Kidney epithelial cell (primary cell): ENCODE measurements around the gene FXR1. TPM values are rescaled to one million over a fixed set of nuclear protein-coding genes. Genes with fewer than 3 reads are reported as not detected.
A peak's percentile ranks its signal among the peaks of the same experiment; 100 is the strongest.

Experiments used
- DNase-seq: peaks from one replicate; pipeline ENCODE4 v3.0.0-alpha.2; 2010; ENCODE audit warnings: low read depth
- H3K27me3 ChIP-seq: 2 replicates; pipeline ENCODE4 v1.6.0; 2011; ENCODE audit warnings: low read length; ENCODE audit not compliant: control insufficient read depth, insufficient read depth
- H3K36me3 ChIP-seq: 2 replicates; pipeline ENCODE4 v1.5.1; 2011; ENCODE audit warnings: low read length; ENCODE audit not compliant: control insufficient read depth, insufficient read depth
- H3K4me3 ChIP-seq: 2 replicates; pipeline ENCODE4 v1.5.1; 2011; ENCODE audit warnings: low read depth, mild to moderate bottlenecking, control low read depth, low read length
- CTCF ChIP-seq: IDR thresholded peaks from 2 replicates; pipeline ENCODE4 v1.5.1; 2011; ENCODE audit warnings: mild to moderate bottlenecking, moderate library complexity, low read length, control low read depth, inconsistent platforms; ENCODE audit not compliant: insufficient read depth, poor library complexity, severe bottlenecking
- total RNA-seq: library from RNA; depleted of rRNA; stranded (reverse); fragments of >200 nt; gene quantifications from 2 replicates; pipeline ENCODE4 v1.2.3, GENCODE V29; 2015

FXR1 gene
- total RNA-seq, 1 donor from 2014 or later = 123 TPM

DNA sequence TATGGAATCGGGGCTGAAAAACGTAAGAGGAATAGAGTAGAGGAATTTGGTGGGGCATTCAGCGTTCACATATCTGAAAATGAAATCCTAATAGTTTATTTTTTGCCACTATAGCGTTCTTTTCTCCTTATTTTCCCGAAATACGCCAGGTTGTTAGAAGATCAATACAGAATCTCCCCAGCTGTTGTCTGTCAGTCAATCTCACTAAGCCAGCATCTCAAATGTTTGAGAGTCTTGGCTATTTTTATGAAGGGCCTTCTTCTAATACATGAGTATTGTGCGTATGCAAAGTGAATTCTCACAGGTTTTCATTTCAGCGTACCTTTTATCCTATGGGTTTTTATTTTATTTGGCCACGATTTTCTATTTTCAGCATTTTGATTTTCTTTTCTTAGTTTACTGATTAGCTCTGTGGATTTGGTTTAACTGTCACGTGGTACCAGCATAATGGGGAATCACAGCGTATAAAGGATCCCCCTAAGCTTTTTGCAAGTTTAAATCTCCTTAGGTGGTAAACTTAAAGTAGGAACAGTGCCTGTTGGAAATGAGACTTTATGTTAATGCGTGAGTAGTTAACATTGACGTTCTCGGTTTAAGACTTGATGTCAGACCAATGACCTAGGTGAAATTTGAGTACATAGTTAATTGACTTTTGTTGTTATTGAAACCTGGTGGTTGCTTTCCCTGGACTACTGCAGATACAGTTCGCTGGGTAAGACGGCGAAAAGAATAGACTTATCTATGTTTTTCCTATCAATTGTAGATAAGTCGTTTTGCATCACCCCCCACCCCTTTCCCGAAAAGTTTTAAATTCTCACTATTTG lies 1.3 kb downstream of the FXR1 start:
- Histone ChIP-seq H3K36me3 (no peaks in the 10 kb centered on the region), H3K4me3 (peak overlapping the region; percentile 86), H3K27me3 (no peaks in the 10 kb centered on the region)
- DNase-seq = no peak
- no peak for TF ChIP-seq CTCF

GRCh38 chr3:180918542-180918941 lies 6.1 kb downstream of the FXR1 start:
- no peaks in the 10 kb centered on the region for H3K36me3 ChIP-seq
- TF ChIP-seq CTCF = no peak
- H3K4me3 ChIP-seq = no peak overlapping the region
- H3K27me3 ChIP-seq = no peaks in the 10 kb centered on the region
- DNase-seq = no peak

GRCh38 chr3:180922242-180922641 lies 9.8 kb downstream of the FXR1 start:
- no peak for DNase-seq
- TF ChIP-seq CTCF = no peak
- Histone ChIP-seq H3K36me3 (no peaks in the 10 kb centered on the region), H3K27me3 (no peaks in the 10 kb centered on the region), H3K4me3 (no peak overlapping the region)

- Histone ChIP-seq H3K4me3 (no peak overlapping the region), H3K36me3 (no peaks in the 10 kb centered on the region), H3K27me3 (no peaks in the 10 kb centered on the region)
- DNase-seq = no peak
- TF ChIP-seq CTCF = no peak
These were observed 11.1 kb downstream of the FXR1 start for GRCh38 chr3:180923561-180923960.

- no peak for DNase-seq
- TF ChIP-seq CTCF = no peak
- H3K4me3 ChIP-seq = no peak overlapping the region
- no peaks in the 10 kb centered on the region for H3K36me3 ChIP-seq
- H3K27me3 ChIP-seq = no peaks in the 10 kb centered on the region
These were observed 14.1 kb downstream of the FXR1 start for GRCh38 chr3:180926526-180926925.

- no peaks in the 10 kb centered on the region for H3K27me3 ChIP-seq
- TF ChIP-seq CTCF = no peak
- H3K36me3 ChIP-seq = no peaks in the 10 kb centered on the region
- no peak for DNase-seq
- H3K4me3 ChIP-seq = no peak overlapping the region
These were observed 16.9 kb downstream of the FXR1 start for GRCh38 chr3:180929376-180929775.
